ENCODE measurements around the gene GALNT14. TPM values are rescaled to one million over a fixed set of nuclear protein-coding genes. Genes with fewer than 3 reads are reported as not detected.

GALNT14 gene
- total and polyA plus RNA-seq, 10 of the 15 experiments (the other 5 are each of a cell fraction or from before 2014, with no cell fraction given): 3.7 to 17.8 (median 6.0) TPM

DNA sequence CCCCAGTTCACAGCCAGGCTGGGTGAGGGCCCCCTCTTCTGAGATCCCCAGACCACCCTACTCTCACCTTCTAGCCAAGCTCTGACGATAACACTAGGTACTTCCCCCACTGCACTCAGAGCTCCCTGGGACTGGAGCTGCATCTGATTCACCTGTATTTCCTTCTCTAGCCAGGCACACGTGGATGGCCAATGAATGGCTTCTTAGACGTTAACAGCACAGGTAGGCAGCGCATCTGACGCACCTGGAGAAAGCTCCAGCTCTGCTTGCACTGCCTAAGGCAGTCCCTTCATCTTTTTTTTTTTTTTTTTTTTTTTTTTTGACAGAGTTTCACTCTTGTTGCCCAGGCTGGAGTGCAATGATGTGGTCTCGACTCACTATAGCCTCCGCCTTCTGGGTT lies 48.1 kb downstream of the GALNT14 start:
- Histone ChIP-seq H3K27ac (ENCODE audit: control insufficient read depth, insufficient read depth) (no peak overlapping the region), H4K20me1 (ENCODE audit: control insufficient read depth, insufficient read depth) (no peaks in the 10 kb centered on the region; the same call in 1 of the 2 replicates), H3K4me1 (ENCODE audit: control insufficient read depth, insufficient read depth, low read length) (no peaks in the 10 kb centered on the region), H2AFZ (ENCODE audit: control insufficient read depth, low read depth, low read length) (no peak overlapping the region), H3K36me3 (ENCODE audit: control insufficient read depth in 2 of 2, insufficient read depth in 2 of 2, low read length in 1 of 2) (no peaks in the 10 kb centered on the region), H3K4me2 (ENCODE audit: control insufficient read depth, insufficient read depth) (no peak overlapping the region), H3K9ac (ENCODE audit: control insufficient read depth, insufficient read depth, low read length) (no peak overlapping the region), H3K79me2 (ENCODE audit: control insufficient read depth, insufficient read depth, low read length) (no peaks in the 10 kb centered on the region), H3K9me3 (replicated peaks; ENCODE audit: control insufficient read depth, insufficient read depth, low read length) (no peaks in the 10 kb centered on the region), H3K27me3 (replicated peaks in 1 of 2; ENCODE audit: control insufficient read depth in 2 of 2, insufficient read depth in 2 of 2, low read length in 1 of 2) (no peaks in the 10 kb centered on the region), H3K4me3 (no peak overlapping the region)
- in situ Hi-C loops (cut with MboI): no loop called here
- ChIA-PET CTCF (interaction anchor here (0.7 kb wide), 1 partner anchor 9 kb away, joined by 3 read pairs; no protein-coding TSS in a partner anchor), POLR2A (no interaction called here), SMC1A (ENCODE audit: uncharacterized antibody, unreplicated experiment) (interaction anchor here (1.0 to 1.8 kb wide), 2 partner anchors 62 to 80 kb away, joined by 3 to 13 read pairs; no protein-coding TSS in a partner anchor), RAD21 (ENCODE audit: unreplicated experiment) (no interaction called here)
- 40% methylated on average over 7 of the region's 7 CpGs for WGBS (ENCODE audit: insufficient coverage, insufficient replicate concordance, low lambda C conversion rate, missing lambda C conversion rate)
- TF ChIP-seq MTA3 (IDR thresholded peaks at IDR 0.05; ENCODE audit: borderline replicate concordance, low read length) (no peak), CBFB (IDR thresholded peaks at IDR 0.05; ENCODE audit: low read depth) (no peak), POLR2A (IDR thresholded peaks at IDR 0.05; ENCODE audit: low read depth, low read length) (no peak), SIN3A (IDR thresholded peaks at IDR 0.05; ENCODE audit: low read depth, low read length) (no peak), MEF2B (IDR thresholded peaks at IDR 0.05; ENCODE audit: partially characterized antibody, poor library complexity, severe bottlenecking) (no peak), EGR1 (IDR thresholded peaks at IDR 0.05; ENCODE audit: borderline replicate concordance in 1 of 2, low read depth in 2 of 2, low read length in 2 of 2) (no peak), ASH2L (IDR thresholded peaks at IDR 0.05; ENCODE audit: borderline replicate concordance, low read depth) (no peak), STAT1 (conservative IDR thresholded peaks at IDR 0.05) (no peak)
- TF ChIP-seq, protein P1, sequence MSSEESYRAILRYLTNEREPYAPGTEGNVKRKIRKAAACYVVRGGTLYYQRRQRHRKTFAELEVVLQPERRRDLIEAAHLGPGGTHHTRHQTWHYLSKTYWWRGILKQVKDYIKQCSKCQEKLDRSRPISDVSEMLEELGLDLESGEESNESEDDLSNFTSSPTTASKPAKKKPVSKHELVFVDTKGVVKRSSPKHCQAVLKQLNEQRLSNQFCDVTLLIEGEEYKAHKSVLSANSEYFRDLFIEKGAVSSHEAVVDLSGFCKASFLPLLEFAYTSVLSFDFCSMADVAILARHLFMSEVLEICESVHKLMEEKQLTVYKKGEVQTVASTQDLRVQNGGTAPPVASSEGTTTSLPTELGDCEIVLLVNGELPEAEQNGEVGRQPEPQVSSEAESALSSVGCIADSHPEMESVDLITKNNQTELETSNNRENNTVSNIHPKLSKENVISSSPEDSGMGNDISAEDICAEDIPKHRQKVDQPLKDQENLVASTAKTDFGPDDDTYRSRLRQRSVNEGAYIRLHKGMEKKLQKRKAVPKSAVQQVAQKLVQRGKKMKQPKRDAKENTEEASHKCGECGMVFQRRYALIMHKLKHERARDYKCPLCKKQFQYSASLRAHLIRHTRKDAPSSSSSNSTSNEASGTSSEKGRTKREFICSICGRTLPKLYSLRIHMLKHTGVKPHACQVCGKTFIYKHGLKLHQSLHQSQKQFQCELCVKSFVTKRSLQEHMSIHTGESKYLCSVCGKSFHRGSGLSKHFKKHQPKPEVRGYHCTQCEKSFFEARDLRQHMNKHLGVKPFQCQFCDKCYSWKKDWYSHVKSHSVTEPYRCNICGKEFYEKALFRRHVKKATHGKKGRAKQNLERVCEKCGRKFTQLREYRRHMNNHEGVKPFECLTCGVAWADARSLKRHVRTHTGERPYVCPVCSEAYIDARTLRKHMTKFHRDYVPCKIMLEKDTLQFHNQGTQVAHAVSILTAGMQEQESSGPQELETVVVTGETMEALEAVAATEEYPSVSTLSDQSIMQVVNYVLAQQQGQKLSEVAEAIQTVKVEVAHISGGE (CRISPR knock-in tag; IDR thresholded peaks at IDR 0.05): no peak
- ATAC-seq: no peak
- intact Hi-C loops (cut with micrococcal nuclease; ENCODE audit: unreplicated experiment): no loop called here
- FAIRE-seq: no peak
- DNase-seq (ENCODE audit: low read depth, low spot score): no peak
- BruUV-seq (replicated peaks): no TSS peak
